Gastroesophageal sphincter (tissue), 4 donors: ENCODE data around the gene ABHD14A. TPM values are rescaled to one million over a fixed set of nuclear protein-coding genes. Genes with fewer than 3 reads are reported as not detected.

Experiments
- ATAC-seq: fragments of 150-250 bp; one replicate; pipeline ENCODE4 v1.9.1; 2016; ENCODE audit warnings: mild to moderate bottlenecking, moderate library complexity
- H3K27ac ChIP-seq, 4 donors: fragments of 200-600 bp; sonication (generic) in 3 of 4; 1 replicate in 3 of 4; 2 replicates in 1 of 4; pipeline ENCODE4 v1.5.1; 2016 to 2019
- H3K27me3 ChIP-seq: fragments of 200-600 bp; sonication (generic); one replicate; pipeline ENCODE4 v1.5.1; 2019
- H3K36me3 ChIP-seq, 2 donors: fragments of 200-600 bp; sonication (generic); one replicate each; pipeline ENCODE4 v1.5.1; 2019; ENCODE audit warnings: control low read depth in 1 of 2
- H3K4me1 ChIP-seq, 3 donors: fragments of 200-600 bp; sonication (generic); 1 replicate in 2 of 3; 2 replicates in 1 of 3; pipeline ENCODE4 v1.5.1; 2016 to 2019; ENCODE audit warnings: control low read depth in 2 of 3
- H3K4me3 ChIP-seq, 2 donors: fragments of 200-600 bp; sonication (generic); one replicate each; pipeline ENCODE4 v1.5.1; 2019; ENCODE audit warnings: mild to moderate bottlenecking in 1 of 2, moderate library complexity in 1 of 2
- H3K9me3 ChIP-seq, 3 donors: fragments of 200-600 bp; sonication (generic); one replicate each; pipeline ENCODE4 v1.5.1; 2017 to 2019; ENCODE audit warnings: control low read depth in 2 of 3
- EP300 ChIP-seq: sonication (generic); formaldehyde crosslinking; IDR thresholded peaks from one replicate; pipeline ENCODE4 v1.6.1; 2017; ENCODE audit warnings: antibody characterized with exemption, mild to moderate bottlenecking
- POLR2A ChIP-seq, 2 donors: fragments of 450-650 bp; IDR thresholded peaks; one replicate each; pipeline ENCODE4 v1.6.1; 2017; ENCODE audit warnings: antibody characterized with exemption in 2 of 2, mild to moderate bottlenecking in 2 of 2, moderate library complexity in 1 of 2
- POLR2AphosphoS5 ChIP-seq: sonication (generic); formaldehyde crosslinking; IDR thresholded peaks from one replicate; pipeline ENCODE4 v1.6.1; 2017; ENCODE audit warnings: antibody characterized with exemption
- WGBS, 2 donors: methylation state at CpG; one replicate each; pipeline ENCODE4 v1.1.5; 2018; ENCODE audit warnings: low coverage in 1 of 2; 5-methylcytosine and 5-hydroxymethylcytosine counted together
- total RNA-seq, 4 donors: library from RNA; depleted of rRNA; stranded (reverse); fragments of >200 nt; gene quantifications; one replicate each; pipeline ENCODE4 v1.1.0, GENCODE V29; 2016
- TF ChIP-seq, protein P1 (sequence below), 4 experiments: fragments of 200-600 bp in 2 of 4; fragments of 450-650 bp in 2 of 4; sonication (generic) in 1 of 4; IDR thresholded peaks; one replicate each; pipeline ENCODE4 v1.5.1; 2017 to 2019; ENCODE audit warnings: antibody characterized with exemption in 4 of 4, mild to moderate bottlenecking in 2 of 4, moderate library complexity in 2 of 4

ABHD14A gene
- total RNA-seq, 4 donors from 2014 or later = 12.6 to 20.2 (median 13.8) TPM

DNA sequence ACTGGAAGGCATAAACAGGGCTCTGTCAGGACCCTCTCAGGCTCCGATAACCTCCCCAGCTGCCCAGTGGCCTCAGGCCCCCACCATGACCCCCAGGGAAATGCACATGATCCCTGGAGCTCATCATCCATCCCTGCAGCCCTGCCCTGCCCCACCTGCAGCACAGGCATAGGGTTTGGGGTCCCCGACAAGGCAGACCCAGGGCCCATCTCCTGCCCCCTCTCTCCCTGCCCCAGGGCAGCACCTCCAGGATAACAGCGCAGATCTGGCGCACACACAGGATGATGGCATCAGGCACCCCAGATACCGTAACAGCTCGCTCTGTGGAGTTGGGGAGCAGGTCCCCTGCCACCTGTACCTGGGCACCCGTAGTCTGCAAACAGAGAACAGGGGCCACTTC lies 15.2 kb upstream of the ABHD14A start:
- peaks cover 0 to 44% of the 10 kb centered on the region in 2 donors for H3K36me3 ChIP-seq
- no peak for ATAC-seq
- H3K9me3 ChIP-seq = no peaks in the 10 kb centered on the region
- H3K4me1 ChIP-seq = peaks cover 0 to 56% (median 8%) of the 10 kb centered on the region in 3 donors
- no peak for TF ChIP-seq POLR2AphosphoS5
- no peak for TF ChIP-seq EP300
- TF ChIP-seq, protein P1, sequence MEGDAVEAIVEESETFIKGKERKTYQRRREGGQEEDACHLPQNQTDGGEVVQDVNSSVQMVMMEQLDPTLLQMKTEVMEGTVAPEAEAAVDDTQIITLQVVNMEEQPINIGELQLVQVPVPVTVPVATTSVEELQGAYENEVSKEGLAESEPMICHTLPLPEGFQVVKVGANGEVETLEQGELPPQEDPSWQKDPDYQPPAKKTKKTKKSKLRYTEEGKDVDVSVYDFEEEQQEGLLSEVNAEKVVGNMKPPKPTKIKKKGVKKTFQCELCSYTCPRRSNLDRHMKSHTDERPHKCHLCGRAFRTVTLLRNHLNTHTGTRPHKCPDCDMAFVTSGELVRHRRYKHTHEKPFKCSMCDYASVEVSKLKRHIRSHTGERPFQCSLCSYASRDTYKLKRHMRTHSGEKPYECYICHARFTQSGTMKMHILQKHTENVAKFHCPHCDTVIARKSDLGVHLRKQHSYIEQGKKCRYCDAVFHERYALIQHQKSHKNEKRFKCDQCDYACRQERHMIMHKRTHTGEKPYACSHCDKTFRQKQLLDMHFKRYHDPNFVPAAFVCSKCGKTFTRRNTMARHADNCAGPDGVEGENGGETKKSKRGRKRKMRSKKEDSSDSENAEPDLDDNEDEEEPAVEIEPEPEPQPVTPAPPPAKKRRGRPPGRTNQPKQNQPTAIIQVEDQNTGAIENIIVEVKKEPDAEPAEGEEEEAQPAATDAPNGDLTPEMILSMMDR (IDR thresholded peaks at IDR 0.05) = no peak
- TF ChIP-seq POLR2A (IDR thresholded peaks at IDR 0.05) = no peak
- H3K27me3 ChIP-seq = no peaks in the 10 kb centered on the region
- H3K27ac ChIP-seq = no peak overlapping the region
- no peak overlapping the region for H3K4me3 ChIP-seq
- 100% methylated on average over 1 of the region's 7 CpGs; no CpG with 5 or more reads in 1 of the 2 donors for WGBS, 2 donors

DNA sequence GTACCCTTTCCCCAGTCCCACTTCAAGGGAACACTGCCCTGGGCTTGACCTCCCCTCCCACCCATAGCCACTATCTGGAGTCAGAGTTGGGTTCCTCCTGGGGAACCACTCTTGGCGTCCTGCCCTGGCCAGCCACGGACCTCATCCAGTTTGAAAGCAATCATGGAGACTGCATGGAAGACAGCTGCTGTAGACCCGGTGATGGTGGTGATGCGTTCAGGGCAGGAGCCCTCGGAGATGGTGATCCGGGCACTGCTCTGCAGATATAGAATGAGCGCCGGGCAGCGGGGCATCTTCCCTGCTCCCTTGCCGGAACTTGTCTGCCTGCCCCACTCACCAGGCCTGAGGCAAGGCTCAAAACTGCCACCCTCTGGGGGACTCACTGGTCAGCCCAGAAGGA lies 14.5 kb upstream of the ABHD14A start:
- no peak for TF ChIP-seq EP300
- no peak for TF ChIP-seq POLR2A (IDR thresholded peaks at IDR 0.05)
- TF ChIP-seq, protein P1 (IDR thresholded peaks at IDR 0.05) = no peak
- TF ChIP-seq POLR2AphosphoS5 = no peak
- no CpG with 5 or more reads among the region's 10 CpGs for WGBS, 2 donors
- peaks cover 0 to 44% of the 10 kb centered on the region in 2 donors for H3K36me3 ChIP-seq
- no peak for ATAC-seq
- peaks cover 0 to 59% (median 15%) of the 10 kb centered on the region in 3 donors for H3K4me1 ChIP-seq
- H3K27me3 ChIP-seq = no peaks in the 10 kb centered on the region
- H3K27ac ChIP-seq = no peak overlapping the region
- no peak overlapping the region for H3K4me3 ChIP-seq
- no peaks in the 10 kb centered on the region for H3K9me3 ChIP-seq

DNA sequence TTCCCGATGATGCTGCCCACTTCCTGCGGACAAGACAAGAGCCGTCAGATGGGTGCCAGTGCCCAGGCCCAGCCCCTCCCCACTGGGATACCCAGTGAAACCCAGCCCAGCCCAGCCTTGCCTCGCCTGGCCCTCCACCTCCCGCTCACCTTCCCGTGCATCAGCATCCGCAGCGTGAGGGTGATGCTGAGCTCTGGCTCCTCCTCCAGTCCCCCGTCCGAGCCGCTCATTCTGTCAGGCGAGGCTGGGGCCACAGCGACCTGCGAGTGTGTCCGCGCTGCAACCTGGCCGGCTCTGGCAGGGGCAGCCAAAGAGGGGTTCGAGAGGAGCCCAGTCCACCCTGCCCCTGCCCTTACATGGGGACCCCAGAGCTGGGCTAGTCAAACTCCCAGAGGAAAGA lies 13.9 kb upstream of the ABHD14A start:
- Histone ChIP-seq H3K4me3 (no peak overlapping the region), H3K27me3 (no peaks in the 10 kb centered on the region), H3K4me1 (peaks cover 0 to 59% (median 18%) of the 10 kb centered on the region in 3 donors), H3K9me3 (no peaks in the 10 kb centered on the region), H3K27ac (no peak overlapping the region), H3K36me3 (peaks cover 0 to 44% of the 10 kb centered on the region in 2 donors)
- no CpG with 5 or more reads among the region's 18 CpGs for WGBS, 2 donors
- no peak for ATAC-seq
- TF ChIP-seq POLR2A (IDR thresholded peaks at IDR 0.05) (no peak), EP300 (no peak), POLR2AphosphoS5 (no peak)
- TF ChIP-seq, protein P1 (IDR thresholded peaks at IDR 0.05) = no peak

DNA sequence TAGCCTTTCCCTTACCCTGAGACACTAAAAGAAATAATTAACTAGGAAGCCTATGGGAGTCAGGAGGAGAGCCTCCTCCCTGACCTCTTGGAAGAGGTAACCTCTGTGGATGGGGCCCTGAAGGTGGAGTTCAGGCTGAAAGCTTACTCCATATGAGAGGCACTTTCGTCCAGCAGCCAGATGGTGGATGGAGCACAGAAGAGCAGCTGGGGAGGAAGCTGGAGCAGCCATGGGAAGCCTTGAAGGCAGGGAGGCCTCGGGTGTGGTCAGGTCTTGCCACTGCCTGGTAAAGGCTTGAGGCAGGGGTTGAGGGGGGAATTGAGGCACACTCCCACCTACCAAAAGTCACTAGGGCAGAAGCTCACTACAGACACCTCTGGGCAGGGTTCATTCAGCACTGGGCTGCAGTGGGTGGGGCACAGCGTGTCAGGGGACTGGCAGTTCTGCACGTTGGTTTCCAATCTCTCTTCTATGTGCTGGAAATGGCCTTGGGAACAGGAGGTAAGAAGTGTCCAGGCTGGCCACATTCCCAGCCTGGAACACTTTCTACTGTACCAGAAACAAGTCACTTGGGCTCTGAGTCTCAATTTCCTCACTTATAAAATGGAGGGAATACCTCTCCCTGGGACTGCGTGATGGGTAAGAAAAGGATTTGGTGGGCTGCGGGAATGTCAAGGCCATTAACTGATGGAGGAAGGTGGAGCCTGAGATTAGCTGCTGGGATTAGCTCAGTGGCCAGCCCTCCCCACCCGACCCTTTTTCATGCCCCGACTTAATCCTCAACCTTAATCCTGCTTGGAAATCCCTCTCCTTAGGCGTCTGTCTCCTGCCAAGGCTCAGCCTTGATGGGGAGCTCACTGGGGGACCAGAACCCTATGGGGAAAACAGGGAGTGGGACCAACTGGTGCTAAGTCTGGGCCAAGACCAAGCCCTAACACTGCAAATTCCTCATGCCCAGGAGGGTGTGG lies 13.0 kb upstream of the ABHD14A start:
- Histone ChIP-seq H3K4me1 (peaks cover 0 to 59% (median 21%) of the 10 kb centered on the region in 3 donors), H3K36me3 (peaks cover 0 to 44% of the 10 kb centered on the region in 2 donors), H3K4me3 (no peak overlapping the region), H3K9me3 (no peaks in the 10 kb centered on the region), H3K27me3 (no peaks in the 10 kb centered on the region), H3K27ac (peak overlapping the region in 1 of 4 donors; percentile 98)
- 70 to 100% methylated on average over 2 to 7 of the region's 9 CpGs for WGBS, 2 donors
- TF ChIP-seq, protein P1 (IDR thresholded peaks at IDR 0.05) = no peak
- TF ChIP-seq EP300 (no peak), POLR2AphosphoS5 (no peak), POLR2A (IDR thresholded peaks at IDR 0.05) (no peak)
- no peak for ATAC-seq
